ENCODE results near the gene KCMF1. TPM values are rescaled to one million over a fixed set of nuclear protein-coding genes. Genes with fewer than 3 reads are reported as not detected.

Gene KCMF1
- total RNA-seq, 1 donor from 2014 or later = 95.8 TPM

DNA sequence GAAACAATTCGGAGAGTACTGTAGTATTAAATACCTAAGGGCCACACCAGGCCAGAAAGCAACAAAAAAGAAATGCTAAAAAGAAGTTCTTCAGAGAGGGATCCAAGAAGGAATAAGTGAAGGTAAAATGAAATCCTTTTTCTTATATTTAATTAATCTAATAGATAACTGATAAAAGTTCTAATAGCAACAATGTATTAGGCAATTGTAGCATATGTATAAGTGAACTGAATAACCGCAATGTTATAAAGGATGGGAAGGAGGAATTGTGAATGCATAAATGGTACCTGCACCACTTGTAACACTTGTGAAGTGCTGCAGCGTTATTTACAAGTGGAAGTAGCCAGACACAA lies 43.7 kb upstream of the KCMF1 start:
- Mint-ChIP-seq H3K4me3 (ENCODE audit: unreplicated experiment) (peak overlapping the region; percentile 92), H3K9me3 (ENCODE audit: low read depth) (no peaks in the 10 kb centered on the region), H3K27ac (ENCODE audit: unreplicated experiment) (peak overlapping the region; percentile 75), H3K27me3 (ENCODE audit: low read depth) (no peaks in the 10 kb centered on the region), H3K36me3 (ENCODE audit: low read depth) (no peaks in the 10 kb centered on the region), H3K4me1 (ENCODE audit: low read depth) (peaks cover 24% of the 10 kb centered on the region)
- DNase-seq (ENCODE audit: low spot score) = no peak
- TF ChIP-seq, protein P1, sequence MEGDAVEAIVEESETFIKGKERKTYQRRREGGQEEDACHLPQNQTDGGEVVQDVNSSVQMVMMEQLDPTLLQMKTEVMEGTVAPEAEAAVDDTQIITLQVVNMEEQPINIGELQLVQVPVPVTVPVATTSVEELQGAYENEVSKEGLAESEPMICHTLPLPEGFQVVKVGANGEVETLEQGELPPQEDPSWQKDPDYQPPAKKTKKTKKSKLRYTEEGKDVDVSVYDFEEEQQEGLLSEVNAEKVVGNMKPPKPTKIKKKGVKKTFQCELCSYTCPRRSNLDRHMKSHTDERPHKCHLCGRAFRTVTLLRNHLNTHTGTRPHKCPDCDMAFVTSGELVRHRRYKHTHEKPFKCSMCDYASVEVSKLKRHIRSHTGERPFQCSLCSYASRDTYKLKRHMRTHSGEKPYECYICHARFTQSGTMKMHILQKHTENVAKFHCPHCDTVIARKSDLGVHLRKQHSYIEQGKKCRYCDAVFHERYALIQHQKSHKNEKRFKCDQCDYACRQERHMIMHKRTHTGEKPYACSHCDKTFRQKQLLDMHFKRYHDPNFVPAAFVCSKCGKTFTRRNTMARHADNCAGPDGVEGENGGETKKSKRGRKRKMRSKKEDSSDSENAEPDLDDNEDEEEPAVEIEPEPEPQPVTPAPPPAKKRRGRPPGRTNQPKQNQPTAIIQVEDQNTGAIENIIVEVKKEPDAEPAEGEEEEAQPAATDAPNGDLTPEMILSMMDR (IDR thresholded peaks at IDR 0.05) = peak; percentile 48

DNA sequence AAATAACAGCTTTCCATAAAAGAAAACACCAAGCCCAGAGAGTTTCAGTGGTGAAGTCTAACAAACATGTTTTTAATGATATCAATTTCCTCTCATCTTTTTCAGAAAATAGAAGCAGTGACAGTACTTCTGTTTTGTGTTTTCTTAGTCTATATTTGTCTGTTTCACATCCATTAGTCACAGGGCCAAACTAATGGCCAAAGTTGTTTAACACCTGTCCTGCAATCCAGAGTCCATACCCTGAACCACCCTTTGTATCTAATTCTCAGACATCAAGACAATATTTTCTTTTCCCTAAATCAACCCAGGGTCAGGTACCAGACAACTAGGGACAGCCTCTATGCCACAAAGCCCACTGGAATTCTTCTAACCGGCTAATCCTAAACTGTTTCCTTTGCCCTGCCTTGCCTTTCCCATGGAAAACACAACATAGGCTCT lies 39.6 kb upstream of the KCMF1 start:
- H3K4me3 Mint-ChIP-seq (ENCODE audit: unreplicated experiment) = no peak overlapping the region
- no peak overlapping the region for H3K27ac Mint-ChIP-seq (ENCODE audit: unreplicated experiment)
- no peaks in the 10 kb centered on the region for H3K36me3 Mint-ChIP-seq (ENCODE audit: low read depth)
- no peaks in the 10 kb centered on the region for H3K9me3 Mint-ChIP-seq (ENCODE audit: low read depth)
- H3K27me3 Mint-ChIP-seq (ENCODE audit: low read depth) = no peaks in the 10 kb centered on the region
- DNase-seq (ENCODE audit: low spot score) = no peak
- TF ChIP-seq, protein P1 (IDR thresholded peaks at IDR 0.05) = no peak
- H3K4me1 Mint-ChIP-seq (ENCODE audit: low read depth) = peaks cover 12% of the 10 kb centered on the region

DNA sequence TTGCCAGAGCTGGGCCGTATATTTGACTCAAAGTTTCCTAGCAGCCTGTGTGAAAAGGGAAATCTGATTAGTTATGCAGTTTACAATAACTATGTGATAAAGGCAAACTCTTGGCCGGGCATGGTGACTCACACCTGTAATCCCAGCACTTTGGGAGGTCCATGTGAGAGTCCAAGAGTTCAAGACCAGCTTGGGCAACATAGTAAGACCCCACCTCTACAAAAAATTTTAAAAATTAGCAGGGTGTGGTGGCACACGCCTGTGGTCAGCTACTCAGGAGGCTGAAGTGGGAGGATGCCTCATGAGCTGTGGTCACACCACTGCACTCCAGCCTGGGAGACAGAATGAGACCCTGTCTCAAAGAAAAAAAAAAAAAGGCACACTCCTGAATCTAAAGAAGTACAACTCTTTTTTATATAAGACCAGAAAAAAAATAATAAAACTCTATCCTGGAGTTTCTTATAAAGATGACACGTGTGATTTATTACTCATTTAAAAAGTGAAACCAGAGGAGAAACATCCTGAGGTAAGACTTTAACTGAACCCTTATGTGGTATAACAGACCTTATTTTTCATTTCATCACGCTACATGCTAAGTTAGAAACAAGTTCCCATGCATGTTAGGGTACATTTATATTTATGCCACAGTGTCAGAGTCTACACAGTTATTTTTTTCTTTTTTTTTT lies 32.6 kb upstream of the KCMF1 start:
- H3K27me3 Mint-ChIP-seq (ENCODE audit: low read depth) = no peaks in the 10 kb centered on the region
- H3K9me3 Mint-ChIP-seq (ENCODE audit: low read depth) = no peaks in the 10 kb centered on the region
- no peaks in the 10 kb centered on the region for H3K36me3 Mint-ChIP-seq (ENCODE audit: low read depth)
- H3K27ac Mint-ChIP-seq (ENCODE audit: unreplicated experiment) = no peak overlapping the region
- H3K4me3 Mint-ChIP-seq (ENCODE audit: unreplicated experiment) = no peak overlapping the region
- TF ChIP-seq, protein P1 (IDR thresholded peaks at IDR 0.05) = no peak
- peaks cover 8% of the 10 kb centered on the region for H3K4me1 Mint-ChIP-seq (ENCODE audit: low read depth)
- DNase-seq (ENCODE audit: low spot score) = no peak

DNA sequence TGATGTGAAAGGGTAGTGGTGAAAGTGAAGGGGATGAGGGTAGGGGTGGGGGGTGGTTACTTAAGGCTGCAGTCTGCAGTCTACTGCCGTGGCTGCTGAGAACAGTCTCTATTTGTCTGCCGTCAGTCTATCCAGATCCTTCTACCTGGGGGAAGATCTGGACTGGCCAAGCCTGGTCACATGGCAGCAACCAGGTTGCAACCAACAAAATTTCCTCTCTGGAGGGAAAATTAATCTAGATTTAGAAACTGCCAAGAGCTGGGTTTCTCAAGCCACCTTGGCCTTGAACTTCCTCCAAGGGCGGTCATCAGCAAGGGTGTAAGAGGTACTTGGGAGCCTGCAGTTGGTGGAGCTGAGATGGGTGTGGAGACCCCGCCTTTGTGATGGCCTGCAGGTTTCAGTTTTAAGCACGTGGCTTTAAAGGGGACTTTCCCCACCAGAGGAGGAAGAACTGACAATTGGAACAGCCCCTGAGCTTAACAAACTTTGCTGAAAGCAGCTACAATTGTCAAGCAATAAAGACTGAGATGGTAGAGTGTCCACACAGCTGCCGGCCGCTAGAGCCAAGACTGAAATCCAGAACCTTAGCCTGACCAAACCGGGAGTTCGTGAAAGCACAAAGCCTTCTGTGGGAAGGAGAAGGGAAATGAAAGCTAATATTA lies 31.4 kb upstream of the KCMF1 start:
- H3K9me3 Mint-ChIP-seq (ENCODE audit: low read depth) = no peaks in the 10 kb centered on the region
- H3K36me3 Mint-ChIP-seq (ENCODE audit: low read depth) = no peaks in the 10 kb centered on the region
- no peak overlapping the region for H3K27ac Mint-ChIP-seq (ENCODE audit: unreplicated experiment)
- H3K27me3 Mint-ChIP-seq (ENCODE audit: low read depth) = no peaks in the 10 kb centered on the region
- peaks cover 8% of the 10 kb centered on the region for H3K4me1 Mint-ChIP-seq (ENCODE audit: low read depth)
- DNase-seq (ENCODE audit: low spot score) = no peak
- H3K4me3 Mint-ChIP-seq (ENCODE audit: unreplicated experiment) = no peak overlapping the region
- TF ChIP-seq, protein P1 (IDR thresholded peaks at IDR 0.05) = no peak

DNA sequence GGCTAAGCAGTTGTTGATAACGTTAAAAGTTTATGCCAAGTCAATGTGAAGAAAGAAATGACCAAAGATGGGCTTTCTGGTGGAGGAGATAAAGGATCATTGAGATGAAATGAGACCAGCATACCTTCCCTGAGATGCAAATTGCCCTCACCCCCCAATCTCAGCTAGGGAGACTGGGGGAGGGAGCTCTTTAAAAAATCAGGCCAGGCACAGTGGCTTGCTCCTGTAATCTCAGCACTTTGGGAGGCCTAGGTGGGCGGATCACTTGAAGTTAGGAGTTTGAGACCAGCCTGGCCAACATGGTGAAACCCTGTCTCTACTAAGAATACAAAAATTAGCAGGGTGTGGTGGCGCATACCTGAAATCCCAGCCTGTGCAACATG lies 30.9 kb upstream of the KCMF1 start:
- Mint-ChIP-seq H3K27me3 (ENCODE audit: low read depth) (no peaks in the 10 kb centered on the region), H3K4me3 (ENCODE audit: unreplicated experiment) (no peak overlapping the region), H3K27ac (ENCODE audit: unreplicated experiment) (no peak overlapping the region), H3K4me1 (ENCODE audit: low read depth) (peaks cover 9% of the 10 kb centered on the region), H3K36me3 (ENCODE audit: low read depth) (no peaks in the 10 kb centered on the region), H3K9me3 (ENCODE audit: low read depth) (no peaks in the 10 kb centered on the region)
- no peak for DNase-seq (ENCODE audit: low spot score)
- TF ChIP-seq, protein P1 (IDR thresholded peaks at IDR 0.05) = no peak
